Measurements from ENCODE around the gene RPS13.
"Not testable (repeated sequence)": the region's sequence is repeated elsewhere in the genome, so short reads cannot be mapped to it uniquely, and the experiment has no call there.

The RPS13 gene

GRCh38 chr11:17036666-17037658 lies 40.5 kb downstream of the RPS13 start:
- no peak for DNase-seq (ENCODE audit: low read depth in 2 of 2)

- not testable (repeated sequence) for DNase-seq (ENCODE audit: low read depth in 2 of 2)
Measured at GRCh38 chr11:17034027-17034426, 43.4 kb downstream of the RPS13 start.

- no peak for DNase-seq (ENCODE audit: low read depth in 2 of 2)
Measured at GRCh38 chr11:17026487-17027082, 50.9 kb downstream of the RPS13 start.

- no peak for DNase-seq (ENCODE audit: low read depth in 2 of 2)
Measured at GRCh38 chr11:17024924-17025323, 52.5 kb downstream of the RPS13 start.
